Activated T-helper 2 cell treated with anti-CD3 and anti-CD28 coated beads, Interferon-gamma antibody, Interleukin-2, Interleukin-4, amounts not matched to agents 10 μg/mL and 5 μg/mL and 100 μg/mL, durations not matched to agents 14 hours and 24 hours and 36 hours (primary cell): Measurements from ENCODE around the gene AUTS2. TPM values are rescaled to one million over a fixed set of nuclear protein-coding genes. Genes with fewer than 3 reads are reported as not detected.

Experiments
- DNase-seq: peaks from one replicate; pipeline ENCODE4 v3.0.0; 2021; ENCODE audit warnings: low spot score
- H3K27ac Mint-ChIP-seq: one replicate; pipeline ENCODE4 v1.8.0; 2021; ENCODE audit warnings: mixed read lengths
- H3K27me3 Mint-ChIP-seq: one replicate; pipeline ENCODE4 v1.8.0; 2021; ENCODE audit warnings: low read depth, mixed read lengths
- H3K36me3 Mint-ChIP-seq: one replicate; pipeline ENCODE4 v1.8.0; 2021; ENCODE audit warnings: low read depth, mixed read lengths
- H3K4me1 Mint-ChIP-seq: one replicate; pipeline ENCODE4 v1.8.0; 2021; ENCODE audit warnings: low read depth, mixed read lengths
- H3K4me3 Mint-ChIP-seq: one replicate; pipeline ENCODE4 v1.8.0; 2021; ENCODE audit warnings: low read depth, mild to moderate bottlenecking, moderate library complexity, mixed read lengths
- H3K9me3 Mint-ChIP-seq: one replicate; pipeline ENCODE4 v1.8.0; 2021; ENCODE audit warnings: mixed read lengths
- intact Hi-C: fragments of 100-400 bp; cut with micrococcal nuclease; formaldehyde crosslinking; loops from one replicate; pipeline ENCODE4 v1.15.1; 2023
- total RNA-seq: library from RNA; stranded (reverse); gene quantifications from 2 replicates; pipeline ENCODE4 v1.2.3, GENCODE V29; 2022

AUTS2 gene
- total RNA-seq, 1 donor from 2014 or later, result 1.1 TPM

DNA sequence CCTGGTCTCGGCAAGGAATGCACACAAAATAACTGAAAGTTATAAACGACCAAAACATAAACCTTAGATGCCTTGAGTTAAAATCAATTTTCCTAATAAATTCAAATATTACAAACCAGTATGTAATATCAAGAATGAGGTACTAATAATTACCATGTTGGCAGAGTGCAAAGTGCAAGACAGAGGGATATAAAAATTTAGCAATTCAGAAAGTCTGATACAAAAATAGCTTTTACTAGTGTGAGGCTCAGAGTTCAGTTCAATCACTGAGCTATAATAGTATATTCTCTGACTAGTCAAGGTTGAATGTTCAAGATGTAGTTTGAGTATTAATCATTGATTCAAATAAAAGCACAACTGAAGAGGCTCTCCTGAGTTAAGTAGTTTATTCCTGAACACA, 4.8 kb upstream of the AUTS2 start:
- Mint-ChIP-seq H3K9me3 (no peaks in the 10 kb centered on the region), H3K27ac (no peak overlapping the region), H3K36me3 (no peaks in the 10 kb centered on the region), H3K4me1 (peaks cover 2% of the 10 kb centered on the region), H3K4me3 (no peak overlapping the region), H3K27me3 (peaks cover 21% of the 10 kb centered on the region)
- DNase-seq, result no peak
- intact Hi-C loops, result no loop called here

DNA sequence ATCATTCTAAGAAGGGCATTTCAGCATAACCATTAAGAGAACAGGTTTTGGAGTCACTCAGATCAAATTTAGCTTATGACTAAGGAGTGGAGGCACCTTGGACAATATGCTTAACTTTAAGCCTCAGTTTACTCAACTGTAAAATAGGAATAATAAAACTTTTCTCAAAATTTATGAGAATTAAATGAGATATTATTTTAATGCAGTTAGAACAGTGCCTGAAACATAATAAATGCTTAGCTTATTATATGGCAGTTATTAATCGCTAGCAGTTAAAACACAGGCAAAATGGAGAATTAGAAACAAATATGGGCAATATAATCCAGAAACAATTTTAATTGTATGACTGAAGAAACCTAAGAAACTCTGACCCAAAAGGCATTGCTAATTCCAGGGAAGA, 2.9 kb upstream of the AUTS2 start:
- Mint-ChIP-seq H3K9me3 (no peaks in the 10 kb centered on the region), H3K36me3 (no peaks in the 10 kb centered on the region), H3K27ac (no peak overlapping the region), H3K4me3 (no peak overlapping the region), H3K4me1 (peaks cover 6% of the 10 kb centered on the region), H3K27me3 (peaks cover 33% of the 10 kb centered on the region)
- no peak for DNase-seq
- intact Hi-C loops, result no loop called here

DNA sequence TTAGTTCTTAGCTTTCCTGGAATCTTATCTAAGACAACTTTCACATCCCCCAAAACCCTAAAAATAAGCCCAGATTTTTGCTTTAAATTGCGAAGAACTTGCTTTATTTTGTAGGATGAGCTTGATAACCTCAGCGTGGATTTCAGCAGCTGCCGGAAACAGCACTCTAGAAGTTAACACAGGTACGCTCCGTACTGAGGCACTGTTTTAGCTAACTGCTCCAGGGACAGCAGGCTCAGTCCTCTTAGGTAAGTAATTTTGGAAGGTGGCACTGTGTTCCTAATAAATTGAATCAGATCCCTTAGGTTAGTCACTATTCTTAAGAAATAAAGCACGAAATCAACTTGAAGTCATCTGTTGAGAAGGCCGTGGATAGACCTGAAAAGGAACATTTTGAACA, 2.2 kb upstream of the AUTS2 start:
- no peaks in the 10 kb centered on the region for H3K36me3 Mint-ChIP-seq
- intact Hi-C loops, result no loop called here
- DNase-seq, result no peak
- no peaks in the 10 kb centered on the region for H3K9me3 Mint-ChIP-seq
- H3K27ac Mint-ChIP-seq, result no peak overlapping the region
- H3K4me3 Mint-ChIP-seq, result no peak overlapping the region
- H3K4me1 Mint-ChIP-seq, result peaks cover 6% of the 10 kb centered on the region
- peaks cover 37% of the 10 kb centered on the region for H3K27me3 Mint-ChIP-seq

DNA sequence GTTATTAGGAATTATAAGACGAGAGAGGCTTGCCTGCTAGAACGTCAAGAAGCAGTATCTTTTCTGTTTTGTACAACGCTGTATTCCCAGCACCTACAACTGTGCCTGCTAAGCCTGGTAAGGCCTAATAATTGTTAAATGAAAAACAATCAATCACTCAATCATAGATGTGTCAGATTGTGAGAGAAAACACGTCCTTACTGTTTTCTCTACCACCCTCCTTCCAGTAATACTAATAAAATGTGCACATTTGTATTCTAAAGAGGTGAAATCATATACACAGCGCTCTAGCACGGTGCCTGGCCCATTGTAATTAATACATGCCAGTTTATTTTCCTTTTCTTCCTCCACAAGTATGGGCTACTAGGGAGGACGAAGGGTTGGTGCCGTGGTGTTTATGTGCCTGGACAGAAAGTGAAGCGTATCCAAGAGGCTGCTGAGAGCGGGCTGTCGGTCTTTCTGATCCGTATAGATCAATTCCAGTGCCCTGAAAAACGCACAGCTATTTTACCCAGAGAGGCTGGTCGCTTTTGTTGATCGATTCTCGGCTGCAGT, 1.5 kb upstream of the AUTS2 start:
- Mint-ChIP-seq H3K27ac (no peak overlapping the region), H3K27me3 (peaks cover 37% of the 10 kb centered on the region), H3K4me3 (peak overlapping the region; percentile 64), H3K9me3 (no peaks in the 10 kb centered on the region), H3K4me1 (peaks cover 6% of the 10 kb centered on the region), H3K36me3 (no peaks in the 10 kb centered on the region)
- DNase-seq, result no peak
- intact Hi-C loops, result no loop called here

GRCh38 chr7:69597278-69598076, 798 bp upstream of the AUTS2 start:
- peaks cover 6% of the 10 kb centered on the region for H3K4me1 Mint-ChIP-seq
- peak overlapping the region; percentile 64 for H3K4me3 Mint-ChIP-seq
- H3K27me3 Mint-ChIP-seq, result peaks cover 37% of the 10 kb centered on the region
- H3K9me3 Mint-ChIP-seq, result no peaks in the 10 kb centered on the region
- H3K27ac Mint-ChIP-seq, result no peak overlapping the region
- intact Hi-C loops, result no loop called here
- no peak for DNase-seq
- H3K36me3 Mint-ChIP-seq, result no peaks in the 10 kb centered on the region

- DNase-seq, result no peak
- Mint-ChIP-seq H3K9me3 (no peaks in the 10 kb centered on the region), H3K4me3 (peak overlapping the region; percentile 75), H3K4me1 (peaks cover 6% of the 10 kb centered on the region), H3K36me3 (no peaks in the 10 kb centered on the region), H3K27me3 (peaks cover 37% of the 10 kb centered on the region), H3K27ac (no peak overlapping the region)
- intact Hi-C loops, result no loop called here
Measured at GRCh38 chr7:69598487-69599285, 411 bp downstream of the AUTS2 start.

DNA sequence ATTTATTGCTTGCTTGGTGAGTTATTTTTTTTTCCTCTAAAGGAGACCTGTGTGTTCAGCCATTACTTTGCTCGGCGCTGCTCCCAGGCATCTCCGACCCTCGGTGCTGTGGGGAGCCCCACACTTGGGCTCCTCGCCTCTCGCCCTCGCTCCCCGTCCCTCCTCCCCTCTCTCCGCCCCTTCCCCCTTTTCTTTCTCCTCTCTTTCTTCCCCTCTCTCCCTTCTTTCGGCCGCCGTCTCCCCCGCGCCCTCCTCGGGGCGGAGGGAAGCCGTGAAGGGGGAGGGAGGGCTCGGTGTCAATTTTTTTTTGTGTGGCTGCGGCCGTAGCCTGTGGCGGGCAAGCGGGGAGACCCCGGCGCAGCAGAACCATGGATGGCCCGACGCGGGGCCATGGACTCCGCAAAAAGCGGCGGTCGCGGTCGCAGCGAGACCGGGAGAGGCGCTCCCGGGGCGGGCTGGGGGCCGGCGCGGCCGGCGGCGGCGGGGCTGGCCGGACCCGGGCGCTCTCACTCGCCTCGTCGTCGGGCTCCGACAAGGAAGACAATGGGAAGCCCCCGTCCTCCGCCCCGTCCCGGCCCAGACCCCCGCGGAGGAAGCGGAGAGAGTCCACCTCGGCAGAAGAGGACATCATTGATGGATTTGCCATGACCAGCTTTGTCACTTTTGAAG, 1.1 kb downstream of the AUTS2 start:
- Mint-ChIP-seq H3K27me3 (peaks cover 35% of the 10 kb centered on the region), H3K4me3 (peak overlapping the region; percentile 73), H3K36me3 (no peaks in the 10 kb centered on the region), H3K4me1 (peaks cover 6% of the 10 kb centered on the region), H3K9me3 (no peaks in the 10 kb centered on the region), H3K27ac (no peak overlapping the region)
- DNase-seq, result no peak
- intact Hi-C loops, result no loop called here

GRCh38 chr7:69599955-69600709, 1.9 kb downstream of the AUTS2 start:
- Mint-ChIP-seq H3K27me3 (peaks cover 32% of the 10 kb centered on the region), H3K27ac (no peak overlapping the region), H3K4me1 (peaks cover 6% of the 10 kb centered on the region), H3K36me3 (no peaks in the 10 kb centered on the region), H3K9me3 (no peaks in the 10 kb centered on the region), H3K4me3 (peak overlapping the region; percentile 64)
- intact Hi-C loops, result no loop called here
- no peak for DNase-seq

- no peak overlapping the region for H3K4me3 Mint-ChIP-seq
- intact Hi-C loops, result no loop called here
- DNase-seq, result no peak
- peaks cover 29% of the 10 kb centered on the region for H3K27me3 Mint-ChIP-seq
- no peak overlapping the region for H3K27ac Mint-ChIP-seq
- H3K36me3 Mint-ChIP-seq, result no peaks in the 10 kb centered on the region
- H3K4me1 Mint-ChIP-seq, result peaks cover 6% of the 10 kb centered on the region
- no peaks in the 10 kb centered on the region for H3K9me3 Mint-ChIP-seq
Measured at GRCh38 chr7:69600710-69601519, 2.6 kb downstream of the AUTS2 start.

GRCh38 chr7:69602522-69602921, 4.2 kb downstream of the AUTS2 start:
- Mint-ChIP-seq H3K4me1 (peaks cover 4% of the 10 kb centered on the region), H3K27ac (no peak overlapping the region), H3K36me3 (no peaks in the 10 kb centered on the region), H3K9me3 (no peaks in the 10 kb centered on the region), H3K4me3 (no peak overlapping the region), H3K27me3 (peaks cover 25% of the 10 kb centered on the region)
- intact Hi-C loops, result no loop called here
- DNase-seq, result no peak

DNA sequence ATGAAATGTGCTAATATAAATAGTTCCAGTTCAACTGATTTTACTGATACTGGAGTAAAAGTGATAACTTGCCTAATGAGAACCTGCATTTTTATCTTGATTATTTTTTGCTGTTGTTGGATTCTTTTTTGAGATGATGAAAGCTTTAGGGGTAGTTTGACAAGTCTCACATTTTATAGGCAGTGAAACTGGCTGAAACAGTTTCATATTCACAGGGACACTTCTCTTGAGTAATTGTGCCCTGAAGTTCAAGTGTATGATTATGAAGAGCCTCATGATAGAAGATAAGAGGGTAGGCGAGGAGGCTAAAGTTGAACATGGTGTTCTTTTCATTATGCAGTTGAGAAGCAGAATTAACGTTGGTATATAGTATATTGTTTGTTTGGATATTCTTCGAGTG, 5.1 kb downstream of the AUTS2 start:
- peaks cover 4% of the 10 kb centered on the region for H3K4me1 Mint-ChIP-seq
- H3K27ac Mint-ChIP-seq, result no peak overlapping the region
- intact Hi-C loops, result no loop called here
- H3K27me3 Mint-ChIP-seq, result peaks cover 25% of the 10 kb centered on the region
- no peak for DNase-seq
- H3K36me3 Mint-ChIP-seq, result no peaks in the 10 kb centered on the region
- H3K9me3 Mint-ChIP-seq, result no peaks in the 10 kb centered on the region
- H3K4me3 Mint-ChIP-seq, result no peak overlapping the region
